Activated CD4-positive, alpha-beta T cell treated with anti-CD3 and anti-CD28 coated beads, Interleukin-2, amount 50 U/mL, for 16 hours (primary cell): ENCODE data around the gene KLRG1.

ENCODE experiments used
- DNase-seq: peaks from one replicate; pipeline ENCODE4 v3.0.0-alpha.2; 2020

The KLRG1 gene

GRCh38 chr12:9043766-9044165 is 54.4 kb downstream of the KLRG1 start:
- no peak for DNase-seq

GRCh38 chr12:9047105-9047504 is 57.8 kb downstream of the KLRG1 start:
- DNase-seq: no peak

- no peak for DNase-seq
These were observed 59.6 kb downstream of the KLRG1 start for GRCh38 chr12:9048930-9049329.

- peak; percentile 53 for DNase-seq
These were observed 60.3 kb downstream of the KLRG1 start for GRCh38 chr12:9049520-9050133.

- DNase-seq: no peak
These were observed 61.3 kb downstream of the KLRG1 start for GRCh38 chr12:9050521-9051157.

- DNase-seq: no peak
These were observed 61.8 kb downstream of the KLRG1 start for GRCh38 chr12:9051158-9051550.

GRCh38 chr12:9052610-9053009 is 63.3 kb downstream of the KLRG1 start:
- DNase-seq: no peak
